Measurements from ENCODE around the gene PLPP2.

The PLPP2 gene

GRCh38 chr19:305240-306150, 14.3 kb upstream of the PLPP2 start:
- TF ChIP-seq CTCF (conservative IDR thresholded peaks at IDR 0.05; ENCODE audit: low read depth, low read length): no peak
- H3K4me3 ChIP-seq (ENCODE audit: low read length): no peak overlapping the region
- DNase-seq (ENCODE audit: low read depth): no peak

- H3K4me3 ChIP-seq (ENCODE audit: low read length): no peak overlapping the region
- DNase-seq (ENCODE audit: low read depth): no peak
- no peak for TF ChIP-seq CTCF (conservative IDR thresholded peaks at IDR 0.05; ENCODE audit: low read depth, low read length)
These were observed 5.4 kb upstream of the PLPP2 start for GRCh38 chr19:296476-297225.

- no peak for TF ChIP-seq CTCF (conservative IDR thresholded peaks at IDR 0.05; ENCODE audit: low read depth, low read length)
- no peak for DNase-seq (ENCODE audit: low read depth)
- no peak overlapping the region for H3K4me3 ChIP-seq (ENCODE audit: low read length)
These were observed 4.6 kb upstream of the PLPP2 start for GRCh38 chr19:295687-296370.

GRCh38 chr19:294946-295686, 3.9 kb upstream of the PLPP2 start:
- peak overlapping the region; percentile 9 for H3K4me3 ChIP-seq (ENCODE audit: low read length)
- no peak for DNase-seq (ENCODE audit: low read depth)
- peak; percentile 81 for TF ChIP-seq CTCF (conservative IDR thresholded peaks at IDR 0.05; ENCODE audit: low read depth, low read length)

GRCh38 chr19:294341-294945, 3.2 kb upstream of the PLPP2 start:
- DNase-seq (ENCODE audit: low read depth): no peak
- no peak for TF ChIP-seq CTCF (conservative IDR thresholded peaks at IDR 0.05; ENCODE audit: low read depth, low read length)
- peak overlapping the region; percentile 9 for H3K4me3 ChIP-seq (ENCODE audit: low read length)

- H3K4me3 ChIP-seq (ENCODE audit: low read length): no peak overlapping the region
- no peak for TF ChIP-seq CTCF (conservative IDR thresholded peaks at IDR 0.05; ENCODE audit: low read depth, low read length)
- DNase-seq (ENCODE audit: low read depth): no peak
These were observed 2.4 kb upstream of the PLPP2 start for GRCh38 chr19:293436-294110.
